NCI-H2081 treated with DMSO at 0.1 percent for 48 hours (cell line): ENCODE results near the gene LMBR1.

Source experiments
- DNase-seq: peaks from one replicate; lab custom pipeline; 2025; lab: John Stamatoyannopoulos, UW

LMBR1 gene

DNA sequence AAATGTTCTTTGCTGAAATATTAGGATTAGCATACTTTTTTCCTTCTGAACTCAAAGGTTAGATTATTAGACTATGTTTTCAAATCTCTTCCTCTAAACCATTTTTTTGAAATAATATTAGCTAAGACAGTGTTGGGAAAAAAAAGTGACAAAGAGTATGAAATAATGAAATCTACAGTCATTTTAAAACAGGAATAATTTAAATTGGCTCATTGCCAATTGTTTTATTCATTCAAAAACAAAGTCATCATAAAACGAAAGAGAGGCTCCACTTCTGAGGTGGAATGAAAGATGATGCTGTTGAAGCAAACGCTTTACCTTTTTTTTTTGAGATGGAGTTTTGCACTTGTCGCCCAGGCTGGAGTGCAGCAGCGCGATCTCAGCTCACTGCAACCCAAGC, 201.2 kb downstream of the LMBR1 start:
- no peak for DNase-seq

GRCh38 chr7:156684661-156685060, 208.3 kb downstream of the LMBR1 start:
- no peak for DNase-seq

GRCh38 chr7:156684251-156684650, 208.7 kb downstream of the LMBR1 start:
- DNase-seq = no peak

GRCh38 chr7:156682928-156683327, 210.1 kb downstream of the LMBR1 start:
- DNase-seq = no peak

DNA sequence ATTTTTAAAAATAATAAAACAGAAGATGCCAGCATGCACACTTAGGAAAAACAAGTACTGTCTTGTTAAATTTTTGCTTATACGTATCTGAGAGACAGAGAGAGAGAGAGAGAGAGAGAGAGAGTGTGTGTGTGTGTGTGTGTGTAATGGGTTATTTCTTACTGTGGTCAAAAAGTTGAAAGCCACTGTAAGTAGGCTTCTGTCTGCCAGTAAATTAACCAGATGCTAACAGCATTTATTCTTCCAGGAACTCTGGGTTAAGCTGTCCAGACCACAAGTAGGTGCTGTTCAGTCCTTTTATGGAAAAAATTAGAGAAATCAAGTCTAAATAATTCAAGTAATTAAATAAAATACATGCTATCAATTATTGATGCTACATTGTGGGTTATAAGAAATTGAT, 212.7 kb downstream of the LMBR1 start:
- no peak for DNase-seq

GRCh38 chr7:156677374-156678054, 215.5 kb downstream of the LMBR1 start:
- DNase-seq = no peak

DNA sequence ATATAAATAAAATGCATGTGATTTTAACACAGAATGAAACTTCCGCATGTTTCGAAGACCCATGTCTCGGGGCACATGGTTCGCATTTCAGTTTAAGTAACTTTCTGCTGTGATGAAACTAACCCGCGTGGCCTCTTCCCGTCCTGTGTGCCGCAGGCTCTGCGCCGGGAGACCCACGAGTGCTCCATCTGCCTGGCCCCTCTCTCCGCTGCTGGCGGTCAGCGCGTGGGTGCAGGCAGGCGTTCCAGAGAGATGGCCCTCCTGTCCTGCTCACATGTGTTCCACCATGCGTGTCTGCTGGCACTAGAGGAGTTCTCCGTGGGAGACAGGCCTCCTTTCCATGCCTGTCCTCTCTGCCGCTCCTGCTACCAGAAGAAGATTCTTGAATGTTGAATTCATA, 216.7 kb downstream of the LMBR1 start:
- no peak for DNase-seq

DNA sequence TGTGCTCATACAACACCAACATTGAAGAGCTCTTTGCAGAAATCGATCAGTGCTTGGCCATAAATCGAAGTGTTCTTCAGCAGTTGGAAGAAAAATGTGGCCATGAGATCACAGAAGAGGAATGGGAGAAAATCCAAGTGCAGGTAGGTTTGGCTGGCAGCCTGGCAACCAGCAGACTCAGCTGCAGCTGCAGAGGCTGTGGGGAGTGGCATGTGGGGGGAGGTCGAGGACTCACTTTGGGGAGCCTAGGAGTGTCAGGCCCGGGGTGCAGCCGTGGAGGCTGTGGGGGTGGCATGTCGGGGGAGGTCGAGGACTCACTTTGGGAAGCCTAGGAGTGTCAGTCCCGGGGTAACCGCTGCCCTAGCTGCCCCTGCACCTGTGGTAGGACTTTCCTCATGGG, 217.3 kb downstream of the LMBR1 start:
- no peak for DNase-seq

DNA sequence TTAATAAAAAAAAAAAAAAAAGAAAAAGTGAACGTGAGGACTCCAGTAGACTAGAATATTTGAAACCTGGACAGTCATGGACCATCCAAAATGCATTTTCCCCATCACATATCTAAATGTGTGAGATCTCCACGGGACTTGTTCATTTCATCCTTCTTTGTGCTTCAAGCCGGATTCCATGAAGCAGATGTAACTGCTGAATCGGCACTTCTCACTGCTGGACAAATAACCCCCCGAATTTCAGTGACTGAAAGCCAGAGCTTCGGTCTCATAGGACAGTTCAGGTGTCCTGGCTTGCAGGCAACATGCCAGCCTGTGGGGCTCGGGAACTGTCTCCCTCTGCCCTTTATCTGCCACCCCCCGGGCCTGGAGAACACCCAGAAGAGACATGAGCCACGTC, 219.1 kb downstream of the LMBR1 start:
- DNase-seq = no peak

- no peak for DNase-seq
These were observed 219.5 kb downstream of the LMBR1 start for GRCh38 chr7:156673454-156673853.

- DNase-seq = no peak
These were observed 223.8 kb downstream of the LMBR1 start for GRCh38 chr7:156669035-156669828.

DNA sequence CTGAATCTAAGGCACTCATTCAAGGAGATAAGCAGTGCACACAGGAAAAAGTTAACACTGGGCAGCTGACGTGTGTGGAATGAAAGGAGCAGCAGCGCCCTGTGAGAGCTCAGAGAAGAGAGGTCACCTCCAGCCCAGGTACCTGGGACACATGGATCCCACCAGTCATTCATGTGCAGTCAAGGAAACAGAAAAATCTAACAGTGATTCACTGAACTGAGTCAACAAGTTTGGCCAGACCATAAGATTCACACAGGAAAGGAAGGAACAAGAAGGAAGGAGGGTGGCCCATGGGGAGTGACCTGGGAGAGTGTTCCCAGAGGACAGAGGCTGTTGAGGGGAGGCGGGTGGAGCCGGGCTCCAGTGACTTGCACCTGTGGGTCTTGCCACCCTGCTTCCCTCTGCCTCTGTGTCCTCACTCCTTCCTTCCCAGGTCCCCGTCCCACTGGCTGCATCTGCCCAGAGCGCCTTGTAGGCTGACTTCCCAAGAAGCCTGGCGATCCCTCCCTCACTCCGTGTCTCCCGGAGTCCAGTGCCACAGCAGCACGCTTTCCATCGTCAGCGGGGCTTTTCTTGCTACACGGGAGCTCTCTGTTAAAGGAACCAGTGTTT, 224.7 kb downstream of the LMBR1 start:
- DNase-seq = no peak

DNA sequence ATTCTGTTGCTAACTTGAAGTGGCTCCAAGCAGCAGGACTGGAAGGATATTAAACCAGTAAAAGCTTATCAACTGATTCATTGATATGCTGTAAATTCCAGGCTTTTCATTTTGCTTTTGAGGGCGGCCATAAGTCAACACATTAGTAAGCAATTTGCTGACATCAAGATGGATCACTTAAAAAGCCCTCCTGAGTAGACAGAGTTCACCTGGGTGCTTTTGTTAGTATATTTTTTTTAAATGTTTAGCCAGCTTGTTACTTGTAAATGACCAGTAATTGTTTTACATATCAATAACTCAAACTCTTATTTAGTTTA, 225.9 kb downstream of the LMBR1 start:
- DNase-seq = no peak

DNA sequence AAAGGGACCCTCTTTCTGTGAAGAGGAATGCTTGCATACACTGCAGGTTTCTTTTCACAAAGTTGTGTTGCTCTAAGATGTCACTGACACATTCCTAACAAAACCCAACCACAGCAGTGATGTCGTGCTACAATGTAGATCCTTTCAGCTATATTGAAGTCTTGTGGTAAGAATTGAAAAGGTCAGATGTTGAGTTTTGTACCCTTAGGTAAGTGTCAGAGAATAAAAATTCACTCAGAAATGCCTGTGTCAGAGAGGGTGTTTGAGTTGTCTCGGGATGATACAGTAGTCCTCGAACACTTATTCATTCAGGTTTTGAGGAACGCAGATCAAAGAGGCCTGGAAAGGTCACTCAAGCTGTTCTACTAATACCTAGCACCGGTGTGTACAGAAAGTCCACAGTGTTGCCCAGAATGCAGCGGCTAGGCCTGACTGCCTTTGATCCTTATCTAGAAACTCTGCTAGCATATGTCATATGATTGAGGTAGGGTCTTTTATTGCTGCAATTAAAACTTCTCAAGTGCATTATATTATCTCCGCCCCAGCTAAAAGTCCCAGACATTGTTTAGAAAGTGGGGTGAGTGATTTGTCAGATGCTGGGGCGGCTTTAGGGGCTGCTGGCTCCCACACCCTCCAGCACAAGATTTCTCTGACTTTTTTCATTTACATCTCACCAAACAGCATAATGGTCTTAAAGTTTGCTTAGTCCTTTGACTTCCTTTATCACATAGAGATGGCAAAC, 226.4 kb downstream of the LMBR1 start:
- DNase-seq = no peak

- DNase-seq = no peak
These were observed 227.9 kb downstream of the LMBR1 start for GRCh38 chr7:156665101-156665500.

DNA sequence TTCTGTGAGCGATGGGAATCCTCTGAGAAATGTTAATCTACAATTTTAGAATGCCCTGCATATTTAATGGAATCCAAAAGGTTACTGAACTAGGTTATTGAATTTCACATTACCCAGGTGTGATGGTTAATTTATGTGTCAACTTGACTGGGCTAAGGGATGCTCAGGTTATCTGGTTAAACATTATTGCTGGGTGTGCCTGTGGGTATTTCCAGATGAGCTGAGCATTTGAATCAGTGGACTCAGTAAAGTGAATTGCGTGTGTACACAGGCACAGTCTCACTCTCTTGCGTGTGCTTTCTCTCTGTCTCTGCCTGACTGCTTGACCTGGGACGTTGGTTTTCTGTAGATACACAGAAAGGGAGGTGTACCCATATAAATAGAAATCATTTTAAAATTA, 230.7 kb downstream of the LMBR1 start:
- no peak for DNase-seq

DNA sequence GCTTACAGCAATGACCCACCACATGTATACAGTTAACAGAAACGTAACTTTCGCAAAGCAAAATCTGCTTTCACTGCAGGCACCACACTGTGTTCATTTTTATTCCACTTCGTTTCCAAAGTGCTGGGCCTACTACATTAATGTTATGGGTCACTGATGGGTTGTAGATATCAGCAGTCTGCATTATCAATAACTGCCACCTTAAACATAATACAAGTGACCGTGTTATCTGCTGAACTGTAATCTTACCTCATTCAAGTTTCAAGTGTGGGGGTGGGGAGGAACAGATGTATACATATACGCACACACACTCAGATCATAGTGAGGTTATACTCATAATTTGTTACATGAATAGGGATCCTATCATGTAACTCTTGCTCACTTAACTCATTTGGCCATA, 231.3 kb downstream of the LMBR1 start:
- DNase-seq = no peak

DNA sequence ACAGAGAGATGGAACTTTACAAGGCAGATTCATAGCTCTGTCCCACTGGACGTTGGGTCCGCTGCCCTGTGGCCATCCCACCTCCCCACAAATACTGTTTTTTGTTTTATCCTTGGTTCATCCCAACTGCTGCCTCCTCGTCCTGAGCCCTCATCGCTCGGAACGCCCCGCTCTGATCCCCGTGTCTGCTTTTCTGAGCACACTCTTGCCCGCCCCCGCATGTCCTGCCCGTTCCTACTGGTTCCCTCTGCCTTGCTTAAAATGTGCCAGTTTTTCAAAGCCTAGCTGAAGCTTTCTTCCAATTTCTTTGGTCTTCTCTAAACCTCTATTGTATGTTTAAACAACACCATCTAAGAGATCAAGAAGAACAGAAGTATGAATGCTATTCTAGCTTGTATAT, 233.0 kb downstream of the LMBR1 start:
- DNase-seq = no peak

- no peak for DNase-seq
These were observed 233.8 kb downstream of the LMBR1 start for GRCh38 chr7:156659203-156659602.

- DNase-seq = no peak
These were observed 235.3 kb downstream of the LMBR1 start for GRCh38 chr7:156657681-156658080.

- DNase-seq = no peak
These were observed 236.4 kb downstream of the LMBR1 start for GRCh38 chr7:156656598-156656997.

DNA sequence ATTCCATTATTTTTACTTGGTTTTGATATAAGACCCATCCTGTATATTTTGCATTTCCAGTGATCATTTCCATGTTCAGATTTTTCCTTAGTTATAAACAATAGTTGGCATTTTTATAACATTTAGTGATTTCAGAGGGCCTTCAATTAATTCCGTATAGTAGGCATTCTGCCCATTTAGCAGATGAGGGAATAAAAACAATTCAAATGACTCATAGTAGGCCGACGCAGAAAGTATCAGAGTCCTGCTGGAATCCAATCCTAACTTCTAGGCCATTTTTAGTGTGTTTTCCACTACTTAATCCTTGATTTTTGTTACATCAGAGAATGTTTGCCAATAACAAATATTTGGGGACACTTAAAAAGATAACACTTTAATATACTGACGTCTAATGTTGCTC, 237.0 kb downstream of the LMBR1 start:
- no peak for DNase-seq

- no peak for DNase-seq
These were observed 237.7 kb downstream of the LMBR1 start for GRCh38 chr7:156655251-156655650.
